ENCODE data around the gene PTDSS2.

- TF ChIP-seq MAZ (IDR thresholded peaks at IDR 0.05; ENCODE audit: borderline replicate concordance, low read depth, low read length) (no peak), CTCF (conservative IDR thresholded peaks at IDR 0.05; ENCODE audit: low read depth, low read length) (no peak), RAD21 (IDR thresholded peaks at IDR 0.05; ENCODE audit: low read length) (no peak), SMC3 (IDR thresholded peaks at IDR 0.05; ENCODE audit: low read depth, low read length) (no peak), POLR2A (IDR thresholded peaks at IDR 0.05; ENCODE audit: low read depth, low read length) (no peak), NFE2L2 (IDR thresholded peaks at IDR 0.05; ENCODE audit: low read depth, low read length) (no peak), CHD1 (IDR thresholded peaks at IDR 0.05; ENCODE audit: low read depth, low read length) (no peak)
These were observed 43.9 kb upstream of the PTDSS2 start for GRCh38 chr11:405954-406795.
